GM23248 (cell line): ENCODE results near the gene NAIF1. TPM values are rescaled to one million over a fixed set of nuclear protein-coding genes. Genes with fewer than 3 reads are reported as not detected.
"Not testable (repeated sequence)": the region's sequence is repeated elsewhere in the genome, so short reads cannot be mapped to it uniquely, and the experiment has no call there.

Source experiments
- DNase-seq: peaks from one replicate; pipeline ENCODE4 v3.0.0-alpha.2; 2015
- H2AFZ ChIP-seq: fragments of 200-600 bp; sonication (generic); 2 replicates; pipeline ENCODE4 v1.6.1; 2016; ENCODE audit warnings: antibody characterized with exemption
- H3F3A ChIP-seq: fragments of 200-600 bp; sonication (generic); 2 replicates; pipeline ENCODE4 v1.6.1; 2016; ENCODE audit warnings: mild to moderate bottlenecking, antibody characterized with exemption, mixed run types; ENCODE audit not compliant: insufficient read depth
- H3K27ac ChIP-seq: fragments of 200-600 bp; sonication (generic); 2 replicates; pipeline ENCODE4 v1.5.1; 2016; ENCODE audit warnings: mild to moderate bottlenecking
- H3K27me3 ChIP-seq: fragments of 200-600 bp; sonication (generic); replicated peaks from 2 replicates; pipeline ENCODE4 v1.6.1; 2016; ENCODE audit warnings: mild to moderate bottlenecking; ENCODE audit not compliant: insufficient read depth
- H3K36me3 ChIP-seq: fragments of 200-600 bp; sonication (generic); 2 replicates; pipeline ENCODE4 v1.6.1; 2016; ENCODE audit warnings: low read depth, mild to moderate bottlenecking
- H3K4me1 ChIP-seq: fragments of 200-600 bp; sonication (generic); 2 replicates; pipeline ENCODE4 v1.6.1; 2016; ENCODE audit warnings: mild to moderate bottlenecking; ENCODE audit not compliant: insufficient read depth
- H3K4me2 ChIP-seq: fragments of 200-600 bp; sonication (generic); one replicate; pipeline ENCODE4 v1.6.1; 2016; ENCODE audit warnings: mild to moderate bottlenecking; ENCODE audit not compliant: unreplicated experiment
- H3K4me3 ChIP-seq: fragments of 200-600 bp; sonication (generic); 2 replicates; pipeline ENCODE4 v1.5.1; 2016; ENCODE audit warnings: mild to moderate bottlenecking
- H3K79me2 ChIP-seq: fragments of 200-600 bp; sonication (generic); 2 replicates; pipeline ENCODE4 v1.6.1; 2016; ENCODE audit warnings: mild to moderate bottlenecking; ENCODE audit not compliant: insufficient read depth
- H3K9ac ChIP-seq: fragments of 200-600 bp; sonication (generic); 2 replicates; pipeline ENCODE4 v1.6.1; 2016; ENCODE audit warnings: mild to moderate bottlenecking
- H3K9me2 ChIP-seq: fragments of 200-600 bp; sonication (generic); 2 replicates; pipeline ENCODE4 v1.6.1; 2016; ENCODE audit warnings: mixed run types, mild to moderate bottlenecking, moderate library complexity; ENCODE audit not compliant: insufficient read depth
- H3K9me3 ChIP-seq: fragments of 200-600 bp; sonication (generic); one replicate; pipeline ENCODE4 v1.6.1; 2017; ENCODE audit warnings: low read depth
- H4K20me1 ChIP-seq: fragments of 200-600 bp; sonication (generic); 2 replicates; pipeline ENCODE4 v1.6.0; 2016; ENCODE audit not compliant: insufficient read depth
- EZH2 ChIP-seq: fragments of 200-600 bp; sonication (generic); IDR thresholded peaks from 2 replicates; pipeline ENCODE4 v1.6.1; 2018; ENCODE audit warnings: antibody characterized with exemption, mild to moderate bottlenecking; ENCODE audit not compliant: insufficient read depth, poor library complexity, severe bottlenecking
- EZH2phosphoT487 ChIP-seq: fragments of 200-600 bp; sonication (generic); IDR thresholded peaks from 2 replicates; pipeline ENCODE4 v1.6.1; 2018; ENCODE audit warnings: antibody characterized with exemption, moderate library complexity, mild to moderate bottlenecking, low read depth; ENCODE audit not compliant: insufficient read depth
- WGBS, 2 experiments: methylation state at CpG; one replicate each; pipeline ENCODE4 v1.1.6; 2015 to 2017; ENCODE audit warnings: low lambda C conversion rate in 2 of 2, low coverage in 1 of 2; ENCODE audit errors: missing lambda C conversion rate in 2 of 2; 5-methylcytosine and 5-hydroxymethylcytosine counted together
- in situ Hi-C: fragments of 300-500 bp; cut with MboI; formaldehyde crosslinking; loops from 2 replicates; pipeline ENCODE4 v1.15.0; 2020
- polyA plus RNA-seq: library from polyadenylated mRNA; unstranded; fragments of >200 nt; fragmentation: Nextera tagmentation; extraction: Ambion mirVana; gene quantifications from 2 replicates; pipeline ENCODE4 v1.2.1, GENCODE V29; 2016
- total RNA-seq: library from RNA; depleted of rRNA; stranded (reverse); fragments of >200 nt; shearing (Covaris generic); gene quantifications from 2 replicates; pipeline ENCODE4 v1.2.3, GENCODE V29; 2014

Gene NAIF1
- total and polyA plus RNA-seq, 2 experiments from 2014 or later = 4.8 to 9.5 TPM

DNA sequence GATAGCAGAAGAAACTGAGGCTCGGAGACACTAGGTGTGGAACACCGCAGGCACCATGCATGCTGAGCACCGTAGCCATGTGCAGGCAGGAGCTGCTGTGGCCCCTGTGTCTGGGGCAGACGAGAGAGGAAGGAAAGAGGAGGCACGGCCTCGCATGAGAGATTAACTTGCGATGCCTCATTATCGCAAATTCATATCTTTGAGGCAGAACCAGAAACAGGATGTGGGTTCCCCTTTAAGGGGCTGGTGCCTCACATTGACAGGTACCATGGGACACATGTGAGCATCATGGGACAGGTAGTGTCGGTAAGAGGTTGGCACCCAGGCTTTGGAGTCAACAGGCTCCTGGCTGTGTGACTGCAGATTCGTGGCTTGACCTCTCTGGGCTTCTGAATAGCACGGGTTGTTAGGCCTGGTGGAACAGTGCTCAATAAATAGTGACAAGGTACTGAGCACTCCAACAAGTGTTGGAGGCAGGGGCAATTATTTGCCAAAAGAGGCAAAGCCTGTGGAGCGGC is 40.8 kb downstream of the NAIF1 start:
- H3K9ac ChIP-seq = no peak overlapping the region
- H3K9me3 ChIP-seq = no peaks in the 10 kb centered on the region
- no peaks in the 10 kb centered on the region for H3K79me2 ChIP-seq
- WGBS, 2 experiments = 94 to 96% methylated on average over 12 of the region's 12 CpGs
- no peaks in the 10 kb centered on the region for H3K27me3 ChIP-seq
- no peak overlapping the region for H3K27ac ChIP-seq
- H3K36me3 ChIP-seq = no peaks in the 10 kb centered on the region
- in situ Hi-C loops = no loop called here
- H3K9me2 ChIP-seq = no peaks in the 10 kb centered on the region
- TF ChIP-seq EZH2phosphoT487 = no peak
- no peak for TF ChIP-seq EZH2
- H3F3A ChIP-seq = 0 out of 2 replicates have a peak, but pooled peaks cover 4% of the 10 kb centered on the region
- no peak overlapping the region for H3K4me3 ChIP-seq
- H3K4me1 ChIP-seq = 0 out of 2 replicates have a peak, but pooled peaks cover 3% of the 10 kb centered on the region
- H4K20me1 ChIP-seq = no peaks in the 10 kb centered on the region
- no peak overlapping the region for H2AFZ ChIP-seq
- no peak overlapping the region for H3K4me2 ChIP-seq
- DNase-seq = no peak

DNA sequence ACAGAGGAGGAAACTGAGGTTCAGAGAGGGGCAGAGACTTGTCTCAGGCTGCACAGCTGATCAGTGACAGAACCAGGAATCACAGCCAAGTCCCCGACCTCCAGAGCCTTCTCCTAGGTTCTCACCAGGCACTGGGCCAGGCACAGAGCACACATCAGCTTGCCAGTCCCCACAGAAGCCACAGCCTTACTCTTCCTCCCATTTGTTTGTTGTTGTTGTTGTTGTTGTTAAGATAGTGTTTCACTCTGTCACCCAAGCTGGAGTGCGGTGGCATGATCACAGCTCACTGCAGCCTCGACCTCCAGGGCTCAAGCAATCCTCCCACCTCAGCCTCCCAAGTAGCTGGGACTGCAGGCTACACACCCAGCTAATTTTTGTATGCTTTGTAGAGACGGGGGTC is 41.4 kb downstream of the NAIF1 start:
- DNase-seq = no peak
- no peaks in the 10 kb centered on the region for H4K20me1 ChIP-seq

DNA sequence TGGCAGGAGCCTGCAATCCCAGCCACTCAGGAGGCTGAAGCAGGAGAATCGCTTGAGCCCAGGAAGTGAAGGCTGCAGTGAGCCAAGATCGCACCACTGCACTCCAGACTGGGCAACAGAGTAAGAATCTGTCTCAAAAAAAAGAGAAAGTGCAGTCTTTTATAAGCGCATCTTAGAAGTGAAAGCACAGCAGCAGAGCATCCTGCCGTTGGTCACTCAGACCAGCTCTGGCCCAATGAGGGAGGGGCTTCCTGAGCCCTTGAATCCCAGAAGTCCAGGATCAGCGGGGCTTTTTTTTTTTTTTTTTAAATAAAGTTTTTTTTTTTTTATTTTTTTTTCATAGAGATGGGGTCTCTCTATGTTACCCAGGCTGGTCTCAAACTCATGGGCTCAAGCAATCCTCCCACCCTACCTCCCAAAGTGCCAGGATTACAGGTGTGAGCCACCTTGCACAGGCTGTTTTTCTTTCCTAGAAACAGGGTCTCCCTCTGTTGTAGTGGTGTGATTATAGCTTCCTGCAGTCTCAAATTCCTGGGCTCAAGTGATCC is 42.3 kb downstream of the NAIF1 start:
- Histone ChIP-seq H3K27ac (no peak overlapping the region), H3K4me2 (no peak overlapping the region), H3K36me3 (no peaks in the 10 kb centered on the region), H3K9ac (no peak overlapping the region), H3K4me3 (no peak overlapping the region), H3K9me3 (no peaks in the 10 kb centered on the region), H4K20me1 (no peaks in the 10 kb centered on the region), H2AFZ (no peak overlapping the region), H3K27me3 (no peaks in the 10 kb centered on the region), H3K4me1 (0 out of 2 replicates have a peak, but pooled peaks cover 3% of the 10 kb centered on the region), H3F3A (0 out of 2 replicates have a peak, but pooled peaks cover 4% of the 10 kb centered on the region), H3K79me2 (no peaks in the 10 kb centered on the region), H3K9me2 (no peaks in the 10 kb centered on the region)
- WGBS, 2 experiments = 86 to 87% methylated on average over 4 to 5 of the region's 5 CpGs
- in situ Hi-C loops = no loop called here
- TF ChIP-seq EZH2 = no peak
- TF ChIP-seq EZH2phosphoT487 = no peak
- DNase-seq = no peak

More for the DNA sequence above, 41.4 kb downstream of the NAIF1 start:
- no peak overlapping the region for H3K27ac ChIP-seq
- WGBS, 2 experiments = 75 to 77% methylated on average over 4 of the region's 4 CpGs
- H3K9ac ChIP-seq = no peak overlapping the region
- H3K9me3 ChIP-seq = no peaks in the 10 kb centered on the region
- 0 out of 2 replicates have a peak, but pooled peaks cover 3% of the 10 kb centered on the region for H3K4me1 ChIP-seq
- H3K4me2 ChIP-seq = no peak overlapping the region
- no peaks in the 10 kb centered on the region for H3K9me2 ChIP-seq
- H3F3A ChIP-seq = 0 out of 2 replicates have a peak, but pooled peaks cover 4% of the 10 kb centered on the region
- H2AFZ ChIP-seq = no peak overlapping the region
- TF ChIP-seq EZH2 = no peak
- in situ Hi-C loops = no loop called here
- no peak overlapping the region for H3K4me3 ChIP-seq
- no peaks in the 10 kb centered on the region for H3K27me3 ChIP-seq
- no peaks in the 10 kb centered on the region for H3K79me2 ChIP-seq
- no peaks in the 10 kb centered on the region for H3K36me3 ChIP-seq

DNA sequence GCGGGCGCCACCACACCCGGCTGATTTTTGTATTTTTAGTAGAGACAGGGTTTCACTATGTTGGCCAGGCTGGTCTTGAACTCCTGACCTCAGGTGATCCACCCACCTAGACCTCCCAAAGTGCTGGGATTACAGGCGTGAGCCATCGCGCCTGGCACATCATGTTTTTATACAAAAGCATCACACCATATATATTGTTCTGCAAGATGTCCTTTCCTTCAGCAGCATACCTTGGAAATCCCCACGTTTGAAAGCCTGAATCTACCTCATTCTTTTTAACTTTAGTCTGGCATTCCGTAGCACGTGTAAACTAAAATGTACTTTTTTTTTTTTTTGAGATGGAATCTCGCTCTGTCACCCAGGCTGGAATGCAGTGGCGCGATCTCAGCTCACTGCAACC is 43.4 kb downstream of the NAIF1 start:
- H3K4me1 ChIP-seq, H2AFZ ChIP-seq, H3F3A ChIP-seq, H3K9me3 ChIP-seq, H3K4me2 ChIP-seq, H3K27me3 ChIP-seq, H4K20me1 ChIP-seq, H3K9ac ChIP-seq, H3K4me3 ChIP-seq, H3K36me3 ChIP-seq, H3K79me2 ChIP-seq, in situ Hi-C loops, DNase-seq, H3K9me2 ChIP-seq, H3K27ac ChIP-seq: not testable (repeated sequence)
- WGBS, 2 experiments = 93% methylated on average over 12 of the region's 12 CpGs
